M059J (cell line): ENCODE measurements around the gene LAMB3. TPM values are rescaled to one million over a fixed set of nuclear protein-coding genes. Genes with fewer than 3 reads are reported as not detected.
A peak's percentile ranks its signal among the peaks of the same experiment; 100 is the strongest.

ENCODE experiments used
- DNase-seq: peaks from one replicate; pipeline ENCODE4 v3.0.0-alpha.2; 2012; ENCODE audit warnings: low read depth
- total RNA-seq: library from RNA; depleted of rRNA; stranded (reverse); fragments of >200 nt; shearing (Covaris generic); gene quantifications from 2 replicates; pipeline ENCODE4 v1.2.3, GENCODE V29; 2014

Gene LAMB3
- total RNA-seq, 1 experiment from 2014 or later, result 62.2 TPM

- peak; percentile 73 for DNase-seq
Observed at GRCh38 chr1:209662879-209663327, 10.7 kb upstream of the LAMB3 start.

GRCh38 chr1:209661071-209661470 is 8.8 kb upstream of the LAMB3 start:
- DNase-seq, result no peak

GRCh38 chr1:209659909-209660308 is 7.7 kb upstream of the LAMB3 start:
- DNase-seq, result peak; percentile 83

- DNase-seq, result no peak
Observed at GRCh38 chr1:209657918-209658317, 5.7 kb upstream of the LAMB3 start.

- DNase-seq, result peak; percentile 99
Observed at GRCh38 chr1:209657140-209657879, 5.1 kb upstream of the LAMB3 start.

- peak; percentile 83 for DNase-seq
Observed at GRCh38 chr1:209655411-209656231, 3.4 kb upstream of the LAMB3 start.

GRCh38 chr1:209653915-209654351 is 1.7 kb upstream of the LAMB3 start:
- no peak for DNase-seq

- DNase-seq, result peak; percentile 99
Observed at GRCh38 chr1:209652873-209653401, 712 bp upstream of the LAMB3 start.

- DNase-seq, result peak; percentile 97
Observed at GRCh38 chr1:209651138-209651587, 1.1 kb downstream of the LAMB3 start.

GRCh38 chr1:209650454-209650853 is 1.8 kb downstream of the LAMB3 start:
- DNase-seq, result peak; percentile 87

GRCh38 chr1:209648931-209649776 is 3.1 kb downstream of the LAMB3 start:
- peak; percentile 98 for DNase-seq

GRCh38 chr1:209648346-209648745 is 3.9 kb downstream of the LAMB3 start:
- no peak for DNase-seq

- DNase-seq, result peak; percentile 57
Observed at GRCh38 chr1:209647156-209647555, 5.1 kb downstream of the LAMB3 start.

- peak; percentile 81 for DNase-seq
Observed at GRCh38 chr1:209646558-209646957, 5.7 kb downstream of the LAMB3 start.

- no peak for DNase-seq
Observed at GRCh38 chr1:209645574-209646452, 6.4 kb downstream of the LAMB3 start.

GRCh38 chr1:209643285-209644020 is 8.8 kb downstream of the LAMB3 start:
- DNase-seq, result peak; percentile 50

GRCh38 chr1:209642816-209643215 is 9.4 kb downstream of the LAMB3 start:
- DNase-seq, result no peak

GRCh38 chr1:209641832-209642172 is 10.4 kb downstream of the LAMB3 start:
- DNase-seq, result no peak

GRCh38 chr1:209635850-209636249 is 16.4 kb downstream of the LAMB3 start:
- DNase-seq, result no peak
